GM12872 (cell line): ENCODE results near the gene DEGS2.

ENCODE experiments used
- TF ChIP-seq, protein P1 (sequence below): IDR thresholded peaks from 3 replicates; pipeline ENCODE4 v1.5.1; 2011; ENCODE audit warnings: low read depth, mild to moderate bottlenecking, low read length, moderate library complexity; ENCODE audit not compliant: insufficient read depth

Gene DEGS2

GRCh38 chr14:100120522-100121269 is 38.7 kb downstream of the DEGS2 start:
- TF ChIP-seq, protein P1, sequence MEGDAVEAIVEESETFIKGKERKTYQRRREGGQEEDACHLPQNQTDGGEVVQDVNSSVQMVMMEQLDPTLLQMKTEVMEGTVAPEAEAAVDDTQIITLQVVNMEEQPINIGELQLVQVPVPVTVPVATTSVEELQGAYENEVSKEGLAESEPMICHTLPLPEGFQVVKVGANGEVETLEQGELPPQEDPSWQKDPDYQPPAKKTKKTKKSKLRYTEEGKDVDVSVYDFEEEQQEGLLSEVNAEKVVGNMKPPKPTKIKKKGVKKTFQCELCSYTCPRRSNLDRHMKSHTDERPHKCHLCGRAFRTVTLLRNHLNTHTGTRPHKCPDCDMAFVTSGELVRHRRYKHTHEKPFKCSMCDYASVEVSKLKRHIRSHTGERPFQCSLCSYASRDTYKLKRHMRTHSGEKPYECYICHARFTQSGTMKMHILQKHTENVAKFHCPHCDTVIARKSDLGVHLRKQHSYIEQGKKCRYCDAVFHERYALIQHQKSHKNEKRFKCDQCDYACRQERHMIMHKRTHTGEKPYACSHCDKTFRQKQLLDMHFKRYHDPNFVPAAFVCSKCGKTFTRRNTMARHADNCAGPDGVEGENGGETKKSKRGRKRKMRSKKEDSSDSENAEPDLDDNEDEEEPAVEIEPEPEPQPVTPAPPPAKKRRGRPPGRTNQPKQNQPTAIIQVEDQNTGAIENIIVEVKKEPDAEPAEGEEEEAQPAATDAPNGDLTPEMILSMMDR: no peak

- TF ChIP-seq, protein P1: no peak
These were observed 40.2 kb downstream of the DEGS2 start for GRCh38 chr14:100119251-100119650.

GRCh38 chr14:100118396-100119011 is 40.9 kb downstream of the DEGS2 start:
- TF ChIP-seq, protein P1: no peak

DNA sequence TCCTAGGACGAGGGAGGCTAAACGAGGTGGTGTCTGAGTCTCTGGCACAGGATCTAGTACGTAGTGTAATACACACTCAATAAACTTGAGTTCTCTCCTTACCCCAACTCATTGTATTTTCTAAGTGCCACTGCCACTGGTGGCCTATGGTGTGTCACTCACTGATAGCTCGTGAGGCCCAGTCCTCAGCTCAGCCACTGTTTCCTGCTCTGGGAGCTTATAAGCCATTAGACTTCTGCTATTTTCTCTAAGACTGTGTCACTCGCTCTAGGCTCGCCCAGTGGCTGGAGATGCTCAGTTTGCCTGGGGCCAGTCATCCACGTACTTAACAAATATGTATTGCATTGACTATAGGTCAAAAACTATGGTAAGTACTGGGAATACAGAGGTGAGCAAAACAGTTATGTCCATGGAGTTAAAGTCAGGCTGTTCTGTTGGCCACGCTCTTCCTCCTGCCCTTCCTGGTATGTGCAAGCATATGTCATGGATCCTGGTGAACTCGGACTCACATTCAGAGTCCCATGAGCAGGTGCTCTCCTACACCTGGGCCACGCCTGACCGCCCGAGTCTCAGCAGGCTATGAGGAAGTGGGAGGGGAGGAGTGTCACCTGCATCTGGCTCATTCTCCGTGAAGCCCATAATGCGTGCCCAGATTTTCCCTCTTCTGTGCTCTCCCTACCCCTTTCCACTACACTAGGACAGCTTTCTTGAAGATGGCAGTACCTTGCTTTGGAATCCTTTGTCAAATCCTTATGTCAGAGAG is 41.6 kb downstream of the DEGS2 start:
- TF ChIP-seq, protein P1: no peak

- TF ChIP-seq, protein P1: no peak
These were observed 42.4 kb downstream of the DEGS2 start for GRCh38 chr14:100117026-100117425.

- TF ChIP-seq, protein P1: no peak
These were observed 43.3 kb downstream of the DEGS2 start for GRCh38 chr14:100116134-100116533.

GRCh38 chr14:100115726-100116125 is 43.7 kb downstream of the DEGS2 start:
- TF ChIP-seq, protein P1: no peak
